Renal cortex interstitium (tissue), 15 donors: Measurements from ENCODE around the gene OLFM1. TPM values are rescaled to one million over a fixed set of nuclear protein-coding genes. Genes with fewer than 3 reads are reported as not detected.

Experiments used
- DNase-seq, 11 donors: peaks; one replicate each; pipeline ENCODE4 v3.0.0-alpha.2; 2013; ENCODE audit warnings: low read depth in 9 of 11, low spot score in 4 of 11; ENCODE audit errors: extremely low read depth in 1 of 11
- long read RNA-seq, 16 experiments: transcript quantifications; one replicate each; lab custom pipeline, GENCODE V29; 2026
- polyA plus RNA-seq, 3 donors: library from polyadenylated mRNA; unstranded; fragments of 120-200 nt; gene quantifications; one replicate each; pipeline ENCODE4 v1.2.1, GENCODE V29; 2013; ENCODE audit not compliant: insufficient read length in 3 of 3

Gene OLFM1
- polyA plus RNA-seq, result 1 to 10 TPM; 2.5 to 5.8 (median 4.4) TPM
- long read RNA-seq, donor 1, partial matches to known transcripts, result 0 of 3 reads
- long read RNA-seq, donor 1, other reads (novel, unspliced or antisense), result 0 of 3 reads
- long read RNA-seq, donor 2, partial matches to known transcripts, result 0 of 1 reads
- long read RNA-seq, donor 2, other reads (novel, unspliced or antisense), result 0 of 1 reads
- long read RNA-seq, donor 3, partial matches to known transcripts, result 0 of 2 reads
- long read RNA-seq, donor 3, other reads (novel, unspliced or antisense), result 0 of 2 reads
- long read RNA-seq, donor 4, partial matches to known transcripts, result 0 of 1 reads
- long read RNA-seq, donor 4, other reads (novel, unspliced or antisense), result 0 of 1 reads
- long read RNA-seq, donor 5, result 0 reads
- long read RNA-seq, donor 6, partial matches to known transcripts, result 0 of 1 reads
- long read RNA-seq, donor 6, other reads (novel, unspliced or antisense), result 0 of 1 reads
- long read RNA-seq, donor 7, partial matches to known transcripts, result 0 of 2 reads
- long read RNA-seq, donor 7, other reads (novel, unspliced or antisense), result 0 of 2 reads
- long read RNA-seq, donor 8, partial matches to known transcripts, result 0 of 3 reads
- long read RNA-seq, donor 8, other reads (novel, unspliced or antisense), result 0 of 3 reads
- long read RNA-seq, donor 9, partial matches to known transcripts, result 0 of 1 reads
- long read RNA-seq, donor 9, other reads (novel, unspliced or antisense), result 0 of 1 reads
- long read RNA-seq, donor 10, partial matches to known transcripts, result 0 of 4 reads
- long read RNA-seq, donor 10, other reads (novel, unspliced or antisense), result 0 of 4 reads
- long read RNA-seq, donor 11, partial matches to known transcripts, result 0 of 2 reads
- long read RNA-seq, donor 11, other reads (novel, unspliced or antisense), result 0 of 2 reads
- long read RNA-seq, donor 12, partial matches to known transcripts, result 0 of 2 reads
- long read RNA-seq, donor 12, other reads (novel, unspliced or antisense), result 0 of 2 reads
- long read RNA-seq, donor 13, result 0 reads
- long read RNA-seq, donor 14, partial matches to known transcripts, result 0 of 2 reads
- long read RNA-seq, donor 14, other reads (novel, unspliced or antisense), result 0 of 2 reads
- long read RNA-seq, donor 15, partial matches to known transcripts, result 0 of 1 reads
- long read RNA-seq, donor 15, other reads (novel, unspliced or antisense), result 0 of 1 reads
- long read RNA-seq, donor 16, partial matches to known transcripts, result 0 of 4 reads
- long read RNA-seq, donor 16, other reads (novel, unspliced or antisense), result 0 of 4 reads

DNA sequence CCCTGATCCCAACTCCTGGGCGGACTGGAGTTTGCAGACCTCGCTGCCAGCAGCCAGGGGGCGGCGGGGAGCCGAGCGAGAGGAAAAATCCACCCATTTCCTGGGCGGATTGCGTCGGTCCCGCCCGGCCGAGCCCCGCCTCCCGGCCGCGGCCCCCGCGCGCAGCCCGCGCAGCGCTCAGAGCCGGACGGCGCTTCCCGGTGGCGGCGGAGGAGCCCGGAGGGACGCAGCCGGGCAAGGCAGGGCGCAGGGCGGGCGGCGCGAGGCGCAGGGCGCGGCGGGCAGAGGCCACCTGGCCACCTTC is at the start of gene OLFM1:
Gene OLFM1 (plus strand): TSS at position 180 of the 304 bp plus-strand sequence. CDS start 322 bp downstream, outside the sequence.
- DNase-seq, result peak in 5 of 11 donors; percentile 50 to 66 (median 56)

GRCh38 chr9:135038331-135038730 is 49.1 kb upstream of the OLFM1 start:
- no peak for DNase-seq

DNA sequence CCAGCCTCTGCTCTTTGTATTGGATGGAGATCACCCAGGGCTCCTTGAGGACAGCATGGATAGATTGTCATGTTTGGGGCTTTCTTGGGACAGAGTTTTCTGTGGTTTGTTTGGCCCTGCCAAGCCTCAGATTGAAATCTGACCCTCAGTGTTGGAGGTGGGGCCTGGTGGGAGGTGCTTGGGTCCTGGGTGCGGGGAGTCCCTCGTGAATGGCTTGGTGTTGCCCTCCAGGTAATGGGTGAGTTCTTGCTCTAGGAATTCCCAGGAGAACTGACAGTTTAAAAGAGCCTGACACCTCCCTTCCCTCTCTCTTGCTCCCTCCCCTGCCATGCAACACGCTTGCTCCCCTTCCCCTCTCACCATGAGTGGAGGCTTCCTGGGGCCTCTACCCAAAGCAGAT is 48.6 kb upstream of the OLFM1 start:
- no peak for DNase-seq

DNA sequence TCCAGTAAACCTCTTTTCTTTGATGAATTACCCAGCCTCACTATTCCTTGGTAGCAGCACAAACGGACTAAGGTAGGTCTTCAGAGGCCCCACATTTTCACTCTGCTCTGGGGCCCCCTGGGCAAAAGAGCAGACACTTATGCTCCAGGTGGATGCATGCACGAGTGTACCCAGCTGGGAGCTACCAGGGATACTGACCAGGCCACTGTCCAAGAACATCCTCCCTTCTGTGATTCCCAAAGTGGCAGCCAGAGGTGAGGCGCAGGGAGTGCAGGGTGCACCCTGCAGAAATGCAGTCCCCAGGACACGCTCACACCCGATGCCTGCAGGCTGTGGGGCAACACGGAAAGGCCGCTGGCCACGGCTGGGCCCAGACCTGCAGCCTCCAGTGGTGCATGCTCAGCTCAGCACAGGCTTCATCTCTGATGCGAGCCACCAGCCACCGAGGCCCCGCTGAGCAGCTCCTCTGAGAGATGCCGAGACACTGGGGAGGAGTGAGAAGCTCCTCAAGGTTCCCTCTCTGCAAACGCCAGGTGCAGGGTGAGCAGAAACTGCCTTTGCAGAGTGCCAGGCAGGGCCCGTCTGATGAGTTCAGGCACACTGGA is 48.1 kb upstream of the OLFM1 start:
- DNase-seq, result no peak

GRCh38 chr9:135039916-135040645 is 47.4 kb upstream of the OLFM1 start:
- no peak for DNase-seq

DNA sequence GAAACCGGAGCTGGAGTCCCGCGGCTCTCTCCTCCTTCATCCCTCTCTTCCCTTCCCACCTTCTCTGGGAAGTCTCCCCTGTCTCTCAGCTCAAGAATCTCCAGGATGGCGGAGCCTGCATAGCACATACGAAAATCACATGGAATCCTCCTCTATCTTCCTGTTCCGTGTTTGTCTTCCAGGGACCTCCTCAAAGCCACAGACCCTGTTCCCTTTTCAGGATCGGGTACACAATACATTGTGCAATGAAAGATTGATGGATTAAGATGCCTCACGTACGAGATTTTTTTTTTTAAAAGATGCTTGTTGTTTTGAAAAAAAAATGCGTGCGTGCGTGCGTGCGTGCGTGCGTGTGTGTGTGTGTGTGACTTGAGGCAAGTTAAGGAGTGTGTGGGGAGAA is 46.6 kb upstream of the OLFM1 start:
- DNase-seq, result no peak

DNA sequence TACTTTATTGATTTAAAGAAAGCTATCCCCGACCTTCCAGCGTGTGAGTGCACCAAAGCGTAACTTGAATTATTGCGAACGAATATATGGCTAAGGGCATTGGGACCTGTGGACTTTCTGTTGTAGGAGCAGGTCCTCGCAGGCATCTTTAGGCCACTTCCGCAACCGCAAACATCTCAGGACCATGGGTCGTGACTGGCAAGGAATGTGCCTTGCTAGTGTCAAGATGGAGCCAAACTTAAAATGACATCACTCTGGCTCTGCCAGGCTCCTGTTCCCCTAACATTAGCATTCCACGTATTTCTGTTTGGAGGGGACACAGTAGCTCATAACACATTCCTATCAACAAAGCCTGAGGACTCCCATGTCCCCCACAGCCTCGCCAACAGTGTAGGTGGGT is 44.1 kb upstream of the OLFM1 start:
- DNase-seq, result no peak

DNA sequence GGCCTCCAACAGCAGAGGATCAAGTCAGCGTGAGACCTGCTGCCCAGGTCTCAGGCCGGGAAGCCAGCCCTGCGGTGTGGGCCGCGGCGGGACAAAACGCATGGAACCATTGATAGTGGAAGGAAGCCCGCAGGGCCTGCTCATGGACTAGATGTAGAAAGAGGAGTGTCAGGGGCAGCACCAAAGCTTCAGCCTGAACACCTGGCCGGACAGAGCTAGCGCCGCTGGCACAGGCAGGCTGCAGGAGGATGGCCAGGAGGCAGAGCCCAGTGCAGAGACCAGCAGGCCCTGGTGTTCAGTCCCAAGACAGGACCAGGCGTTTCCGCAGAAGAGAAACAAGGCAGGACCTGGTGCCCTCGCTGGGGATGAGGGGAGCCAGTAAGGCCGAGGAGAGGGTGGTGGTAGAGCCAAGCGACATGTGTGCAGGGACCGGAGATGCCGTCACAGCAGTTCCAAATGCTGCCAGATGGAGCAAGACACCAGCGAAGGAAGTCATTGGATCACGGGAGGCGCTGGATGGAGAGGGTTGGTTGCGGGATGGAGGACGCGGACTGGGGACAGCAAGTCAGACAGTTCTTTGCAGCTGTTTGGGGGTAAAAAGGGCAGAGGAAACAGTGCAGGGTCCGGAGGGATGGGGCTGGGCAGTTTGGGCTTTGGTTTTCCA is 42.1 kb upstream of the OLFM1 start:
- DNase-seq, result no peak

DNA sequence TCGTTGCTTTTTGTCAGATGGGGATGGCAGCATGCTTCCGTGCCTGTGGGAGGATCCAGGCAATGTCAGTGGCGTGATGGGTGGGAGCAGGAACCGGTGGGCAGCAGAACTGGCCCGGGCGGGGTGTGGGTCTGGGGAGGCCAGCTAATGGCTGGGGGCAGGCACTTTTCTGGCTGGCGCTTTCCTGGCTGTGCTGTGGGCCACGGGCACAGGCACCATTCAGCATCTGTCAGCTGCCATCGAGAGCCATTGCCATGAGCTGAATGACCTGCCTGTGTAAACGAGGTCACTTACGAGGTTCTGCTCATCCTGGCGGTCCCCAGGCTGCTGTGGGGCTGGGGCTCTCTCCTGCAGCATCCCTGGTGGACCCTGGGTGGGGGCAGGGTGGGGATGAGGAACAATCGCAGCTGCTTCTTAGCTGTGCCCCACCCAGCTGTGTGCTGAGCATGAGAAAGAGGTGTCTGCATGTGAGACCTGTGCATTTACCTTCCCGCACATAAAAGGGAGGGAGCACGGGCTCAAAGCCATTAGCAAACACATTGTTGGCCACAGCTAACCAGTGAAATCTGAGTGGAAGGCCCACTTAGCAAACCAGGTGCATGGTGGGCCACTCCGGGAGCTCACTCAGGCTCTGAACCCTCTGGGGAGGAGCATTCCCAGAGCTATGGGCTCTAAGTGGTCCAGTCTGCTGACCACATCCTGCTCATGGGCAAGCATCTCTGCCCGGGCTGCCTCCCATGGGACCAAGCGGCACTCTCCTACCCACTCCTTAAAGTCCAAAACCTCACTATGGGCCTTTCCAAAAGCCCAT is 41.3 kb upstream of the OLFM1 start:
- no peak for DNase-seq

DNA sequence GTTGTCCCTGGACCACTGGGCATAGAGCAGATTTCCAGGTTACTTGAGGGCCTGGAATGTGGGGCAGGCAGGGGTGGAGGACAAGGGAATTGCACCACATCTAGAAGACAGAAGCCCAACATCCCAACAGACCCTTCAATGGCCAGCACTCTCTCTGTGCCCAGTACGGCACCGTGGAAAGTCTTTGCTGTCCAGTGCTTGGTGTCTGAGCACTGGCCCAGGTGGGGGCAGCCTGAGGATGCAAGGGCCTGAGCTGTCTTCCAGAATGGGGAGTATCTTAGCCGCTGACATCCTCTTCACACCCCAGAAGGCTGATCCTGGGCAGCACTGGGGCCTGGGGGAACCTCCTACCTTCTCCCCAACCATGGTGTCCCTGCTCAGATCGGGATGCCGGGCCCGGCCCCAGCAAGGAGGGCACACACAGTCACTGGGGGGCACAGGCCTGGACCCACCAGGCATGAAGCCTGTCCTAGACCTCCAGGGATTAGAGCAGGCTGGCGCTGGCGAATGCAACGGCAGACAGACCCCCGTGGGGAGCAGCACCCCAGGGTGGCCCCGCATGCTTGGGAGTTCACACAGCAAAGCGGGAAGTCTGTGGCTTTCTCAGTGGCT is 40.6 kb upstream of the OLFM1 start:
- no peak for DNase-seq

DNA sequence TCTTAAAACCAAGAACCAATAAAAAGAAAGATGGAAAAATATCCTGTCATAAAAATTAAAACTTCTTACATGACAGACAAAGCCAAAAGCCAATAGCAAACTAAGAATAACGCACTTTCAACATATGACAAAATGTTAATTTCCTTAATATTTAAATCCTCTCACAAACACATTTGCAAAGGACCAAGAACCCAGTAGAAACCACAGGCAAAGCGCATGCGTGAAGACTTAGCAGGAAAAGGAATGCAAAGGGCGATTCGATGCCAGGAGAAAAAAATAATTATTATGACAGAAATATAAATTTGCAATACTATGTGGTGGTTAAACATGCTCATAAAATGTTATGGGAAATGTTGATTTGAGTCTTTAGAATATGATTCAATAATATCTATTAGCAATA is 39.9 kb upstream of the OLFM1 start:
- no peak for DNase-seq

DNA sequence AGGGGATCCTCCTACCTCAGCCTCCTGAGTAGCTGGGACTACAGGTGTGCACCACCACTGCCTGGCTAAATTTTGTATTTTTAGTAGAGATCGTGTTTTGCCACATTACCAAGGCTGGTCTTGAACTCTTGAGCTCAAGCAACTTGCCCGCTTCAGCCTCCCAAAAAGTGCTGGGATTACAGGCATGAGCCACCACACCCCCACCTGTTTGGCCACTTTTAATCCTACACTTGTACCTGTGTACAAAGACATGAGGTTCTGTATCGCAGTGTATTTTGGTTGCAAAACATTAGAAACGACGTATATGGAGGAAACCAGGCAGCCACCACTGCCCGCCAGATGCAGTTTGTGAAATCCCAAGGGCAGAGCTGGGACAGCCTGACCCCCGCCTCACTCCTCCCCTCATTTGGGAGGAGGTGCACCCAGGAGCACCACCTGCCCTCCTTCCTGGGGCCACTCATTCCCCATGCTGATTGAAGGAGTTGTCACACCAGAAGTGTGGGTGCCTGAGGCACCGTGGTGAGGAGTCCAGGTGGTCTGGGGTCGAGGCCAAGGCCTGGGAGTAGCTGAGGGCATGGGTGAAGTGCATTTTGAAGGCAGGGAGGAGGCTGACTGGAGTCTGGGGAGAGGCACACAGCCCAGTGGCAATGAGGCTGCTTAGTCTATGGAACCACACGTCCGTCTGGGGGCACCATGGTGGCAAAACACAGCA is 39.3 kb upstream of the OLFM1 start:
- no peak for DNase-seq

GRCh38 chr9:135048758-135049444 is 38.6 kb upstream of the OLFM1 start:
- DNase-seq, result no peak

DNA sequence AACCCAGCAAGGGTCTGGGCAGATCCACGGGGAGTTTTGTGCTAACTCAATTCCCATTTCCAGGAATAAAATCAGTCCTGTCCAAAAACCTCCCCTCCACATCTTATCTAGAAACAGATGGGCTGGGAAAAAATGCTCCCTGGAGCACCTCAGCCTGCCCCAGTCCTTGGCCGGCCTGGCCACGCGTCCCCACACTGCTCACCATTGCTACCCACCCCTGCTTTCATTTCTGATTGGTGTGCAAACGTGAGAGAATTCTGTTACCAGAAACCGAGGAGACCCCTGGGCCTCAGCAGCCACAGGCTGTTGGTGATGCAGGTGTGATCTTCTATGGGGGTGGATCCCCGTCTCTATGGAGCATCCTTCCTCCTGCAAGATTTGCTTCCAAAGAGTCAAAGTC is 38.0 kb upstream of the OLFM1 start:
- no peak for DNase-seq

DNA sequence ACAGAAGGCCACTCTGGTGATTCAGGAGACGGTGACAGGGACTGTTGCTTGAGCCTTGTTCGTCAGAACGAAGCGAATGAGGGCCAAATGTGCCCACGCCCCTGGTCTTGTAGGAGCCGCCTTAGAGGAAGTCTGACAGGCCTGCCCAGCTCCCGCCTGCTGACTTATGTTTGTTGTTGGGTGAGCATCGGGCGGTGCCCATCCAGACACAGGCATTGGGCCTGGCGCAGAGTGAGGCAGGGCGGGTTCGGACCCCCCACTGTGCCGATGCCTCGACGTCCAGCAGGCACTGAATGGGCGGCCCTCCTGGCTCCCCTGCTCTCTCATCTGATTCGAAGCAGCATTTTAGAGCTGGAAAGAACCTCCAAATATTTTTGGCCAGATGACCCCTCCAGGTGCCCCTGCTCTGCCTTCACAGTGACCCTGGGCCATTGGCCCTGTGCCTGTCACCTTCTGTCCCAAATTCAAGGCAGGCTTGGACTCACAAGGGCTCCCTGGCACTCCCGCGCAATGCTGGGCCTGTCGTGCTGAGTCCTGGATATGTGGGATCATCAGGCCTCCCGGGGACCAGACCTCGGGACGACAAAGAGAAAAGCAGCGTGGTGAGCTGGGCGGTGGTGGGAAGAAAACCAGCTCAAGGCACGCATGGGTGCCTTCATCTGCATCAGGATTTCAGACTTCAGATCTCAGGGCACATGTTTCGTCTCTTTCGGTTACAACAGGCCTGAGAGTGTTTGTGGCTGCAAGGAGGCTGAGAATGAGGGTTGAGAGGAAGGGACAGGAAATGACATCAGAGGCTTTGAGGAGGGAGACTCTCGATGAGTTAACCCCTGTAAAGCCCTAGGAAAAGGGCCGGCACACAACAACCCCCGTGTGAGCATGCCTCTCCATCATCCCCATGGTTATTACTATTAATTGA is 37.1 kb upstream of the OLFM1 start:
- no peak for DNase-seq
